ENCODE data around the gene ZC2HC1B.

- no peak for TF ChIP-seq CTCF (IDR thresholded peaks at IDR 0.05; ENCODE audit: low read depth, low read length, poor library complexity, severe bottlenecking)
- no peak for TF ChIP-seq EZH2phosphoT487 (IDR thresholded peaks at IDR 0.05; ENCODE audit: borderline replicate concordance, low read length)
Measured at GRCh38 chr6:143929975-143930374, 65.7 kb downstream of the ZC2HC1B start.

Measured in DOHH2 (cell line).